HepG2 (cell line): ENCODE results near the gene TRPT1. TPM values are rescaled to one million over a fixed set of nuclear protein-coding genes. Genes with fewer than 3 reads are reported as not detected.

Source experiments
- KAT7 ChIP-seq: IDR thresholded peaks from 2 replicates; pipeline ENCODE4 v1.6.1; 2018; ENCODE audit warnings: borderline replicate concordance, missing compliant biosample characterization
- KAT8 ChIP-seq: IDR thresholded peaks from 2 replicates; pipeline ENCODE4 v1.6.1; 2016; ENCODE audit warnings: missing genetic modification reagents, missing compliant biosample characterization
- TBX2 ChIP-seq: sonication (generic); formaldehyde crosslinking; IDR thresholded peaks from 2 replicates; pipeline ENCODE4 v1.5.0; 2020; ENCODE audit warnings: missing genetic modification reagents, mild to moderate bottlenecking, borderline replicate concordance
- YEATS4 ChIP-seq: sonication (generic); formaldehyde crosslinking; IDR thresholded peaks from 2 replicates; pipeline ENCODE4 v1.4.0; 2020; ENCODE audit warnings: missing genetic modification reagents, borderline replicate concordance
- ZNF253 ChIP-seq: sonication (generic); formaldehyde crosslinking; IDR thresholded peaks from 2 replicates; pipeline ENCODE4 v1.8.0; 2022; ENCODE audit warnings: mild to moderate bottlenecking, missing genetic modification reagents, borderline replicate concordance
- ZNF44 ChIP-seq: sonication (generic); formaldehyde crosslinking; IDR thresholded peaks from 2 replicates; pipeline ENCODE4 v1.5.1; 2020; ENCODE audit warnings: mild to moderate bottlenecking, missing genetic modification reagents
- ZNF841 ChIP-seq: sonication (generic); formaldehyde crosslinking; IDR thresholded peaks from 2 replicates; pipeline ENCODE4 v1.8.1; 2023; ENCODE audit warnings: missing genetic modification reagents, borderline replicate concordance
- polyA plus RNA-seq, 8 experiments: library from polyadenylated mRNA; depleted of rRNA in 3 of 8; stranded (reverse) in 7 of 8; unstranded in 1 of 8; fragments of >200 nt; fragmentation: Illumina TruSeq in 4 of 8; extraction: Trizol in 4 of 8; gene quantifications; 2 replicates each; pipeline versions ENCODE4 v1.2.1 to v1.2.3, GENCODE V29; 2011 to 2016; ENCODE audit warnings: low read depth in 4 of 8, missing spikeins in 1 of 8, mixed read lengths in 1 of 8; ENCODE audit not compliant: insufficient read depth in 1 of 8
- total RNA-seq, 5 experiments: library from RNA; depleted of rRNA; stranded (reverse); fragments of >200 nt; fragmentation: Illumina TruSeq; extraction: Trizol; gene quantifications; 2 replicates each; pipeline ENCODE4 v1.2.3, GENCODE V29; 2016; ENCODE audit warnings: low read depth in 1 of 5
- TF ChIP-seq, protein P1 (sequence below): sonication (generic); formaldehyde crosslinking; IDR thresholded peaks from 2 replicates; pipeline ENCODE4 v1.8.0; 2022; ENCODE audit warnings: mild to moderate bottlenecking, missing genetic modification reagents; ENCODE audit not compliant: insufficient replicate concordance
- TF ChIP-seq, protein P2 (sequence below): sonication (generic); formaldehyde crosslinking; IDR thresholded peaks from 2 replicates; pipeline ENCODE4 v1.4.0; 2020; ENCODE audit warnings: mild to moderate bottlenecking, missing genetic modification reagents
- TF ChIP-seq, protein P3 (sequence below): sonication (generic); formaldehyde crosslinking; IDR thresholded peaks from 2 replicates; pipeline ENCODE4 v1.5.1; 2020; ENCODE audit warnings: missing genetic modification reagents, mild to moderate bottlenecking, borderline replicate concordance
- TF ChIP-seq, protein P4 (sequence below): sonication (generic); formaldehyde crosslinking; IDR thresholded peaks from 2 replicates; pipeline ENCODE4 v1.8.0; 2022; ENCODE audit warnings: mild to moderate bottlenecking, missing genetic modification reagents, moderate library complexity
- TF ChIP-seq, protein P5 (sequence below): sonication (generic); formaldehyde crosslinking; IDR thresholded peaks from 2 replicates; pipeline ENCODE4 v1.8.1; 2022; ENCODE audit warnings: mild to moderate bottlenecking, missing genetic modification reagents
- TF ChIP-seq, protein P6 (sequence below): sonication (generic); formaldehyde crosslinking; IDR thresholded peaks from 2 replicates; pipeline ENCODE4 v1.4.0; 2020; ENCODE audit warnings: missing genetic modification reagents, borderline replicate concordance

TRPT1 gene
- total and polyA plus RNA-seq, 2 of the 13 experiments (the other 11 are each of a cell fraction or from before 2014, with no cell fraction given) = 24.8 to 40.7 TPM

DNA sequence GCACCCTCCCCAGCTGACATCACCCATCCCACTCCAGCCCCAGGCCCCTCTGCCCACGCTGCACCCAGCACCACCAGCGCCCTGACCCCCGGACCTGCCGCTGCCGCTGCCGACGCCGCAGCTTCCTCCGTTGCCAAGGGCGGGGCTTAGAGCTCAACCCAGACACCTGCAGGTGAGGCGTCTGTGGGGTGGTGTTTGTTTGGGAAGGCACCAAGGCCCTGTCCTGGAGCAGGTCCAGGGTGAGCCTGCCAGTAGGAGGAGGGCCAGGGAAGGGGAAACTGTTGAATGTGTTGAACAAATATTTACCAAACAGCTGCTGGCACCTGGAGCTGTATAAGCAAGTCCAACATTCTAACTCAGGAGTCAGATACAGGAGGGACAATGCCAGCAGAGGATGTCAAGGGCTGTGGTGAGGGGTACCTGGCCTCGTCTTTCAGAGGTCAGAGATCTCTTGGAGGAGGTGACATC lies 11.5 kb upstream of the TRPT1 start (continued):
- TF ChIP-seq YEATS4 (CRISPR knock-in tag) (peak; percentile 35; the same call in 1 of the 2 replicates), ZNF253 (CRISPR knock-in tag) (no peak), KAT8 (CRISPR knock-in tag) (peak; percentile 27; the same call in 1 of the 2 replicates), ZNF44 (CRISPR knock-in tag) (no peak), TBX2 (peak; percentile 97), ZNF841 (CRISPR knock-in tag) (no peak), KAT7 (0 out of 2 replicates have a peak, but pooled peaks have one; percentile 45)
- TF ChIP-seq, protein P1, sequence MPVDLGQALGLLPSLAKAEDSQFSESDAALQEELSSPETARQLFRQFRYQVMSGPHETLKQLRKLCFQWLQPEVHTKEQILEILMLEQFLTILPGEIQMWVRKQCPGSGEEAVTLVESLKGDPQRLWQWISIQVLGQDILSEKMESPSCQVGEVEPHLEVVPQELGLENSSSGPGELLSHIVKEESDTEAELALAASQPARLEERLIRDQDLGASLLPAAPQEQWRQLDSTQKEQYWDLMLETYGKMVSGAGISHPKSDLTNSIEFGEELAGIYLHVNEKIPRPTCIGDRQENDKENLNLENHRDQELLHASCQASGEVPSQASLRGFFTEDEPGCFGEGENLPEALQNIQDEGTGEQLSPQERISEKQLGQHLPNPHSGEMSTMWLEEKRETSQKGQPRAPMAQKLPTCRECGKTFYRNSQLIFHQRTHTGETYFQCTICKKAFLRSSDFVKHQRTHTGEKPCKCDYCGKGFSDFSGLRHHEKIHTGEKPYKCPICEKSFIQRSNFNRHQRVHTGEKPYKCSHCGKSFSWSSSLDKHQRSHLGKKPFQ (CRISPR knock-in tag) = no peak
- TF ChIP-seq, protein P2, sequence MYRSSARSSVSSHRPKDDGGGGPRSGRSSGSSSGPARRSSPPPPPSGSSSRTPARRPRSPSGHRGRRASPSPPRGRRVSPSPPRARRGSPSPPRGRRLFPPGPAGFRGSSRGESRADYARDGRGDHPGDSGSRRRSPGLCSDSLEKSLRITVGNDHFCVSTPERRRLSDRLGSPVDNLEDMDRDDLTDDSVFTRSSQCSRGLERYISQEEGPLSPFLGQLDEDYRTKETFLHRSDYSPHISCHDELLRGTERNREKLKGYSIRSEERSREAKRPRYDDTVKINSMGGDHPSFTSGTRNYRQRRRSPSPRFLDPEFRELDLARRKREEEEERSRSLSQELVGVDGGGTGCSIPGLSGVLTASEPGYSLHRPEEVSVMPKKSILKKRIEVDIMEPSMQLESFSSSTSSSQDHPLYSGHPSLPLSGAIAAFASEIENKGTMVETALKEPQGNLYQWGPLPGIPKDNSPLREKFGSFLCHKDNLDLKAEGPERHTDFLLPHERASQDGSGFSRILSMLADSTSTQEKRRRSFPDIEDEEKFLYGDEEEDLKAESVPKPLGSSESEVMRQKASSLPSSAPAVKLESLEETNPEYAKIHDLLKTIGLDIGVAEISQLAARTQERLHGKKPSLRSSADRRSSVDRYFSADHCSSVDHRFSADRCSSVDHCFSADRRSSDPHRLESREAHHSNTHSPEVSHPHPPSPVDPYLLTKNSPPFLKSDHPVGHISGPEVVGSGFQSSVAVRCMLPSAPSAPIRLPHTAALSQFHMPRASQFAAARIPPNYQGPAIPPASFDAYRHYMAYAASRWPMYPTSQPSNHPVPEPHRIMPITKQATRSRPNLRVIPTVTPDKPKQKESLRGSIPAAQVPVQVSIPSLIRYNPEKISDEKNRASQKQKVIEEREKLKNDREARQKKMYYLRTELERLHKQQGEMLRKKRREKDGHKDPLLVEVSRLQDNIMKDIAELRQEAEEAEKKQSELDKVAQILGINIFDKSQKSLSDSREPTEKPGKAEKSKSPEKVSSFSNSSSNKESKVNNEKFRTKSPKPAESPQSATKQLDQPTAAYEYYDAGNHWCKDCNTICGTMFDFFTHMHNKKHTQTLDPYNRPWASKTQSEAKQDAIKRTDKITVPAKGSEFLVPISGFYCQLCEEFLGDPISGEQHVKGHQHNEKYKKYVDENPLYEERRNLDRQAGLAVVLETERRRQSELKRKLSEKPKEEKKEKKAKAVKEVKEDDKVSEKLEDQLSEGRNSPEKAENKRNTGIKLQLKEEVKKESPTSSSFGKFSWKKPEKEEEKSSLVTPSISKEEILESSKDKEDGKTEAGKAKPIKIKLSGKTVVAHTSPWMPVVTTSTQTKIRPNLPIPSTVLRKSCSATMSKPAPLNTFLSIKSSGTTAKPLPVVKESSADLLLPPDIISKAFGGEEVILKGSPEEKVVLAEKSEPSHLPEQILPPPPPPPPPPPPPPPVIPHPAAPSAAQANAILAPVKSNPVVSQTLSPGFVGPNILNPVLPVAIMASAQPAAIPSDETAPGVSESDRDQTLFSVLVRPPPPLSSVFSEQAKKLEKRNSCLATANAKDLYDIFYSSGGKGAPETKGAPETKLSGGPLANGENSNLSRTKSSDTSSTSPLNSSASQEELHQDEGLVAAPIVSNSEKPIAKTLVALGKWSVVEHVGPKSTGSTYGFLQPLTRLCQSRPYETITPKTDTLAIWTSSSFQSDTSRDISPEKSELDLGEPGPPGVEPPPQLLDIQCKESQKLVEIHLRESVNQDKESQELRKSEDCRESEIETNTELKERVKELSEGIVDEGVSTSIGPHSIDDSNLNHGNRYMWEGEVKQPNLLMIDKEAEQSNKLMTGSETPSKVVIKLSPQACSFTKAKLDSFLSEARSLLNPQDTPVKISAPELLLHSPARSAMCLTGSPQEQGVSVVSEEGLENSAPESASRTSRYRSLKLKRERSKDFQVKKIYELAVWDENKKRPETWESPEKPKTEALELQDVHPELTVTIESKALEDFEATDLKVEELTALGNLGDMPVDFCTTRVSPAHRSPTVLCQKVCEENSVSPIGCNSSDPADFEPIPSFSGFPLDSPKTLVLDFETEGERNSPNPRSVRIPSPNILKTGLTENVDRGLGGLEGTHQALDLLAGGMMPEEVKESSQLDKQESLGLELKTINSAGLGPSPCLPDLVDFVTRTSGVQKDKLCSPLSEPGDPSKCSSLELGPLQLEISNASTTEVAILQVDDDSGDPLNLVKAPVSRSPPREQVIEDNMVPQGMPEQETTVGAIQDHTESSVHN = no peak
- TF ChIP-seq, protein P3, sequence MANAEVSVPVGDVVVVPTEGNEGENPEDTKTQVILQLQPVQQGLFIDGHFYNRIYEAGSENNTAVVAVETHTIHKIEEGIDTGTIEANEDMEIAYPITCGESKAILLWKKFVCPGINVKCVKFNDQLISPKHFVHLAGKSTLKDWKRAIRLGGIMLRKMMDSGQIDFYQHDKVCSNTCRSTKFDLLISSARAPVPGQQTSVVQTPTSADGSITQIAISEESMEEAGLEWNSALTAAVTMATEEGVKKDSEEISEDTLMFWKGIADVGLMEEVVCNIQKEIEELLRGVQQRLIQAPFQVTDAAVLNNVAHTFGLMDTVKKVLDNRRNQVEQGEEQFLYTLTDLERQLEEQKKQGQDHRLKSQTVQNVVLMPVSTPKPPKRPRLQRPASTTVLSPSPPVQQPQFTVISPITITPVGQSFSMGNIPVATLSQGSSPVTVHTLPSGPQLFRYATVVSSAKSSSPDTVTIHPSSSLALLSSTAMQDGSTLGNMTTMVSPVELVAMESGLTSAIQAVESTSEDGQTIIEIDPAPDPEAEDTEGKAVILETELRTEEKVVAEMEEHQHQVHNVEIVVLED (CRISPR knock-in tag) = peak; percentile 51; the same call in 1 of the 2 replicates
- TF ChIP-seq, protein P4, sequence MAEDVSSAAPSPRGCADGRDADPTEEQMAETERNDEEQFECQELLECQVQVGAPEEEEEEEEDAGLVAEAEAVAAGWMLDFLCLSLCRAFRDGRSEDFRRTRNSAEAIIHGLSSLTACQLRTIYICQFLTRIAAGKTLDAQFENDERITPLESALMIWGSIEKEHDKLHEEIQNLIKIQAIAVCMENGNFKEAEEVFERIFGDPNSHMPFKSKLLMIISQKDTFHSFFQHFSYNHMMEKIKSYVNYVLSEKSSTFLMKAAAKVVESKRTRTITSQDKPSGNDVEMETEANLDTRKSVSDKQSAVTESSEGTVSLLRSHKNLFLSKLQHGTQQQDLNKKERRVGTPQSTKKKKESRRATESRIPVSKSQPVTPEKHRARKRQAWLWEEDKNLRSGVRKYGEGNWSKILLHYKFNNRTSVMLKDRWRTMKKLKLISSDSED (CRISPR knock-in tag) = no peak
- TF ChIP-seq, protein P5, sequence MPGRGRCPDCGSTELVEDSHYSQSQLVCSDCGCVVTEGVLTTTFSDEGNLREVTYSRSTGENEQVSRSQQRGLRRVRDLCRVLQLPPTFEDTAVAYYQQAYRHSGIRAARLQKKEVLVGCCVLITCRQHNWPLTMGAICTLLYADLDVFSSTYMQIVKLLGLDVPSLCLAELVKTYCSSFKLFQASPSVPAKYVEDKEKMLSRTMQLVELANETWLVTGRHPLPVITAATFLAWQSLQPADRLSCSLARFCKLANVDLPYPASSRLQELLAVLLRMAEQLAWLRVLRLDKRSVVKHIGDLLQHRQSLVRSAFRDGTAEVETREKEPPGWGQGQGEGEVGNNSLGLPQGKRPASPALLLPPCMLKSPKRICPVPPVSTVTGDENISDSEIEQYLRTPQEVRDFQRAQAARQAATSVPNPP (CRISPR knock-in tag) = no peak
- TF ChIP-seq, protein P6, sequence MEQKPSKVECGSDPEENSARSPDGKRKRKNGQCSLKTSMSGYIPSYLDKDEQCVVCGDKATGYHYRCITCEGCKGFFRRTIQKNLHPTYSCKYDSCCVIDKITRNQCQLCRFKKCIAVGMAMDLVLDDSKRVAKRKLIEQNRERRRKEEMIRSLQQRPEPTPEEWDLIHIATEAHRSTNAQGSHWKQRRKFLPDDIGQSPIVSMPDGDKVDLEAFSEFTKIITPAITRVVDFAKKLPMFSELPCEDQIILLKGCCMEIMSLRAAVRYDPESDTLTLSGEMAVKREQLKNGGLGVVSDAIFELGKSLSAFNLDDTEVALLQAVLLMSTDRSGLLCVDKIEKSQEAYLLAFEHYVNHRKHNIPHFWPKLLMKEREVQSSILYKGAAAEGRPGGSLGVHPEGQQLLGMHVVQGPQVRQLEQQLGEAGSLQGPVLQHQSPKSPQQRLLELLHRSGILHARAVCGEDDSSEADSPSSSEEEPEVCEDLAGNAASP (CRISPR knock-in tag) = 0 out of 2 replicates have a peak, but pooled peaks have one; percentile 52
